GM19025 (cell line): ENCODE measurements around the gene RAPSN.

Source experiments
- ATAC-seq: cut with Tn5 transposase; IDR thresholded peaks from one replicate; pipeline ENCODE4 v1.9.1; 2021; ENCODE audit warnings: mild to moderate bottlenecking, low read depth, moderate library complexity; ENCODE audit not compliant: unreplicated experiment

The RAPSN gene

DNA sequence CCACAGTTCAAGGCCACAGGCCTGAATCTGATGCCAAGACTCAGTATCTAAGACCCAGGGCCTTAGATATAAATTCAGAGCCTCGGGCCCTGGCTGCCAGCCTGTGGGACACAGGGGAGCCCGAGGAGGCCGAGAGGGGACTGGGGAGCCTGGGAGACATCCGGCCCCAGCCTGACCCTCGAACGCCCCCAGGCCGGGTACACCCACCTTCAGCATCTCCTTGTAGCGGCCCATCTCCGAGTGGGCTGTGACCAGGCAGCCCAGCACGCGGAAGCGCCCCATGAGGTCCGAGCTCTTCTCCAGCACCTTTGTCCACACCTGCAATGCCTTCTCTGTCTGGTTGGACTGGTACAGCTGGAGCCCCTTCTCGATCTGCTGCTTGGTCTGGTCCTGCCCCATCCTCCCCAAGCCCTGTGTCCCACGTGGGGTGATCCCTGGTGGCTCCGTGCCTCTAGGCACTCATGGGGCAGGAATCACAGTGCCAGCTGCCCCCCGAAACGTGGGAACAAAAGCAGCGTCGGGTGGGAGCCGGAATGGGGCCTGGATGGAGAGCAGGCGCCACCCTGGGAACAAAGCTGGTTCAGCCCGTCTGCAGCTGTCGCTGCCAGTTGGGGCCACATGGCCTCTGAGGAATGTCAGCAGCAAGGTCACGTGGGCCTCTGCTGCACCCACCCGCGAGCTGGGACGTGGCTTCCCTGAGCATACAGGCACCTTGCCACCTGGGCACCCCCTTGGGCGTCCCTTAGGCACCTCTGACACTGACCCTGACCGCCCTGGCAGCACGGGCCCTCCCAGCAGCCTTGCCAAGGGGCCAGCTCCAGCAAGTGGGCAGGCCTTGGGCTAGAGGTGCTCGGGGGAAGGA is at the start of gene RAPSN:
RAPSN (minus strand) TSS at position 571 of the 862 bp plus-strand sequence; CDS start at position 399, 172 bp downstream.
- no peak for ATAC-seq

DNA sequence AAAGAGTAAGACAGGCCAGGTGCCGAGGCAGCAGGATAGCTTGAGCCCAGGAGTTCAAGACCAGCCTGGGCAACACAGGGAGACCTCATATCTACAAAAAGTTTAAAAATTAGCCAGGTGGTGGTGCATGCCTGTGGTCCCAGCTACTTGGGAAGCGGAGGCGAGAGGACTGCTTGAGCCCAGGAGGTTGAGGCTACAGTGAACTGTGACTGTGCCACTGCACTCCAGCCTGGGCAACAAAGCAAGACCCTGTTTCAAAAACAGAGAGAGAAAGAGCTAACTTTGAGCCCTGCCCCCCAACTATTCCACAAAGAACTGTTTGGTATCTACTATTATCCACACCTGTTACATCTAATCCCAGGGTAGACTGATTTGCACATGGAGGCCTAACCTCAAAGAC is 49.2 kb upstream of the RAPSN start:
- no peak for ATAC-seq

DNA sequence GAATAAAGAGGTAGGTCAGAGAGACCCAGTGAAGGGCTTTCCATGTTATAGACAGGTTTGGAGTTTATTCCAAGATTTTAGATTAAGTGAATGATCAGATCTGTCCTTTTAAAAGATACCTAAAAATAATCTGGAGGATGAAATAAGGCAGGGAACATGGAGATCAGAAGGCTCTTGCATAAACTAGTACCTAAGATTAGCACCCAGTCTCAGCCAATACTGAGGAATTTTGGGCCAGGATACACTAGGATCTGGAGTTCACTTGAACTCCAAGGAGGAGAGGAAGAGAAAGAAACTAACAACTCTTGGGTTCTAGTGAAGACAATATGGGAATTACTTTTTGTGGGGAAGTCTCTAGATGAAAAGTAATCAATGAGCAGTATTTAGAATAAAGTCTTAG is 47.9 kb upstream of the RAPSN start:
- ATAC-seq: no peak

DNA sequence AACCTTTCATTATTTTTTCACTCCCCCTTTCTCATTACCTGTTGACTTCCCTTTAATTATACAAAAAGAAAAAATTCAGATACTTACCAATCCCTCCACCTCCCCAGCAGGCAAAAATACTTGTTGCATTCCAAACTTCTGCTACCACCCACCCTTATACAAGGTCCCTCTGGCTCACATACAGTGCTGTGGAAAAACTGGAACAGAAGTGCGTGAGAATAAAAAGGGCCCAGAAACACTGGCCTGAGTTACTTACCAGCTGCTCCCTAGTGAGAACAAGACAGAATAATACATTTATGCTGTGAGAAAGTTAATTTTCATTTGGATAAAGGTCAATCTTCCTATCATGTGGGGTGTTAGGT is 46.9 kb upstream of the RAPSN start:
- no peak for ATAC-seq

DNA sequence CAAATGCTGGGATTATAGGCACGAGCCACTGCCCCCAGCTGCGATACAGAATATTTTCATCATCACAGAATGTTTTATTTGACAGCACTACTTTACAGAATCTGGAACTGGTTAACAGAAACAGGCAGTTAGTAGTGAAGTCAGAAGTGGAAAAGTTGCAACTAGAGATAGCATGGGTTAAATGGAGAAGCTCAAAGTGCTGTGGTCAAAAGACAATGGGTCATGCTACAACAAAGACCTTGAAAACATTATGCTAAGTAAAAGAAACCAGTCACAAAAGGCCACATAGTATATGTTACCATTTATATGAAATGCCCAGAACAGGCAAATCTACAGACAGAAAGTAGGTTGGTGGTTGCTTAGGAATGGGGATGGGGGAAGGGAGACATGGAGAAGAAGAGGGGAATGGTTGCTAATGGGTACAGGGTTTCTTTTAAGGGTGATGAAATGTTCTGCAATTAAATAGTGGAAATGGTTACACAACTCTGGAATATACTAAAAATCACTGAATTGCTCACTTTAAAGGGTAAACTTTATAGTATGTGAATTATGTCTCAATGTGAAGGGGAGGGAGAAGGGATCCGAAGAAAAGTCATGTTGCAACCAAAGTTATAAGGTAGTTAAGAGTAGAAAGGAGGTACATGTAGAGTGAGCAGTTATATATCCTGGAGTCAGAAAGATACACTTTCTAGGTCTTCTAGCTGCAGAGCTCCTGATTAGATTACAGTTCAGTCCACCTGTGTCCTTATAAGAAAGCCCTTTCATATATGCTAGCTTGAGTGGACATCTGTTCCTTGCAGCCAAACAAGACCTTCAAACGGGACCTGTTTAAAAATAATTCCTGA is 46.3 kb upstream of the RAPSN start:
- ATAC-seq: no peak

DNA sequence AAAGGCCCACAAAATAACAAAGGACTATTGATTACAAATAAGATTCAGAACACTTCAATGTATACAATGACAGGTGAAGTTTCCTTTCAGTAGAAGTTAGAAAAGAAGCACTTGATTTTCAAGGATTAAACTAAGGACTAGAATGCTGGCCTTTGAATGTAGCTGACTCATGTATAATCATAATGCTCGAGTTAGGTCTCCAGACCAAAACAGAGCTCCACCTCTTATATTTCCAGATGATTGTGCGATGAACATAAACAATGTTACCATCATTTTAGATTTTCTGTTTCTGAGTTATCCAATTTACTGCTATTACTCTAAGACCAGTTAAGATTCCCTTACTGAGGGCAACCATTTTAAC is 40.4 kb upstream of the RAPSN start:
- no peak for ATAC-seq

DNA sequence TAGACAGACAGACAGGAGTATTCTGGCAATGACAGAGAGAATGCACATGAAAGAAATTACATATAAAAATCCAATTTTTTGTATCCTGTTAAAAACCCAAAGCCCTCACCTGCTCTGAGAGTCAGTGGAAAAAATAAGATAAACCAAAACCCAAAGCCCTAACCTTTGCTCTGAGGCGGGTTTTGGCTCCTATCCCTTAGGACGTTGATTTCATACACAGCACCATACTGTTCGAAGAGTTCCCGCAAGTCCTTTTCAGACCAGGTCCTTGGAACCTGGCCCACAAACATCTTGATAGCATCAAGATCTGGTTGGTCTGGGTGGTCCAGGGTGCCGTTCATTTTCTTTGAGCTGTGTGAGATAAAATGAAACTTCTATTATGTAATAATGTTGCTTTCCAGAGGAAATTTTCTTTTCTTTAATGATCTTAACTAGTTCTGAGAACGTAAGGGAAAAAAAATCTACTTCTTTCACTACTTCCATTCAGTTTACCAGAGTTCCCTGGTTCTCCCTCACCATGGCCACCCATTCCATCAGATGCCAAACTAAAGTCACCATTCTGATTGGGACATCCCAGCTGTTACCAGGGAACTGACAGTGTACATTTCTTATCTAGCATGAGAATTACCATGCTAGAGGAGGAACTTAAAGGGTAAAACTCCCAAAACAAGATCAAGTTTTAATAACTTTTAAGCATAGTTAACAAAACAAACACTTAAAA is 39.9 kb upstream of the RAPSN start:
- ATAC-seq: no peak

DNA sequence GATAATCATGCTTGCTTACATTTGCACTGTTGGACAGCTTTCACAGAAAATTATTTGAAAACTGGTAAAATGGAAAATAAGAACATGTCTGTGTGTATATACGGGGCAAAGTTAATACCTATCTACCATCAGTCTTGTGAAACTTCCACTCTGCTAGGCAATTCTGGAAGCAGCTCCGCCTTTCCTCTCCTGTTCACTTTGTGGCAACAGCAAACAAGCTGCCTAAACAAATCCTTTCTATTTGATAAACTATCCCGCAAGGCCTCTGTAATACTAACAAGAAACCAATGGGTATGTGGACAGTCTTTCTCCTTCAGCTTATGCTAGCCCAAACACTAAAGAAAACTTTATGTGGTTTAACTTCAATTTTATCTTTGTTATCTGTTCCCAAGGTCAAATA is 39.2 kb upstream of the RAPSN start:
- ATAC-seq: no peak

DNA sequence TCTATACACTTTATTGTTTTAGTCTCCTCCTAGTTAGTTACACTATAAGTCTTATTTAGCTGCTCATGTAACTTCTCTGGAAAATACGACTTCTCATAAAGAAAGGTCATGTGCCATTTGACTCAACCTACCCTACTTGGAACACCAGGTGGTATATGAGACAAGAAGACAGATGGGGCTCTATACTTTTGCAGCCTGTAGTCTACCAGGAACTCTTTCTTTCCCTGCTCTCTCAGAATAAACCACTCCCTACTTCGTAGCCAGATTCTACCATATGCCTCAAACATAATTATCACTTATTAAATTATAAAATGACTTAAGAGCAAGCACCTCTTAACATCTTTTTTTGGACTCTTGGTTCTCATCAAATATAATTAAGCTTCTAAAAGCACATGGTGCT is 38.5 kb upstream of the RAPSN start:
- no peak for ATAC-seq

DNA sequence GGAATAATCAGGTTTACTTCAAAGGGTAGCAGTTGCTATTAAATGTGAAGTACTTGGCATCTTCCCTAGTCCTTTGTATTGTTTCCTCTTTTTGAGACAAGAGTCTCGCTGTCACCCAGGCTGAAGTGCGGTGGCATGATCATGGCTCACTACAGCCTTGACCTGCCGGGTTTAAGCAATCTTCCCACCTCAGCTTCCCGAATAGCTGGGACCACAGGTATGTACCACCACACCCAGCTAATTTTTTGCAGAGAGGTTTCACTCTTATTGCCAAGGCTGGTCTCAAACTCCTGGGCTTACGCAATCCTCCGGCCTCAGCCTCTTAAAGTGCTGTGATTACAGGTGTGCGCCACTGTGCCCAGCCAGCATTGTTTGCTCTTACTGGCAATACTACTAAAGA is 36.2 kb upstream of the RAPSN start:
- no peak for ATAC-seq

DNA sequence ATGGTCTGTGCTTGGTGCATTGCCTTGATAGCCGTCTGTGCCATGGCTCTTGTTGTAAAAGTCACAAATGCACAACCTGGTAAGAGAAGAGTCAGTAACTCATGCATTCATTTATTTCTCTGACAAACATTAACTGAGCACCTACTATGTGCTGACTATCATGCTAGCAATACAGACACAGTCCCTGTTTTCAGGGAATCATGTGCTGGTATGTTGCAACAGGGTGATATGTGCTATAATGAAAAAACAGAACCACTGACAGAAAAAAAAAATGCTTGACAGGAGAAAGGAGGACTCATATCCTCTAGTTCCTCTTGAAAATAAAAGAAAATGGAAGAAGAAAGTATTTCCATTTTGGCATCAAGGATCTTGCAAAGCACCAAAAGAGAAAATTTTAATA is 34.5 kb upstream of the RAPSN start:
- no peak for ATAC-seq

DNA sequence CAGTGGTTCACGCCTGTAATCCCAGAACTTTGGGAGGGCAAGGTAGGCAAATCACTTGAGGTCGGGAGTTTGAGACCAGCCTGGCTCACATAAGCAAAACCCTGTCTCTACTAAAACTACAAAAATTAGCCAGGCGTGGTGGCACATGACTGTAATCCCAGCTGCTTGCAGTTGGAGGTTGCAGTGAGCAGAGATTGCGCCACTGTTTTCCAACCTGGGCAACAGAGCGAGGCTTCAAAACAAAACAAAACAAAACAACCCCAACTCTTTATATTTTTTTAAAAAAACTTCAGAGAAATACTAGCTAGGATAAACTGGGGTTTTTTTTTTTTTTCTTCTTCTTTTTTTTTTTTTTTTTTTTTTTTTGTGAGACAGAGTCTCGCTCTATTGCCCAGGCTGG is 31.8 kb upstream of the RAPSN start:
- no peak for ATAC-seq

DNA sequence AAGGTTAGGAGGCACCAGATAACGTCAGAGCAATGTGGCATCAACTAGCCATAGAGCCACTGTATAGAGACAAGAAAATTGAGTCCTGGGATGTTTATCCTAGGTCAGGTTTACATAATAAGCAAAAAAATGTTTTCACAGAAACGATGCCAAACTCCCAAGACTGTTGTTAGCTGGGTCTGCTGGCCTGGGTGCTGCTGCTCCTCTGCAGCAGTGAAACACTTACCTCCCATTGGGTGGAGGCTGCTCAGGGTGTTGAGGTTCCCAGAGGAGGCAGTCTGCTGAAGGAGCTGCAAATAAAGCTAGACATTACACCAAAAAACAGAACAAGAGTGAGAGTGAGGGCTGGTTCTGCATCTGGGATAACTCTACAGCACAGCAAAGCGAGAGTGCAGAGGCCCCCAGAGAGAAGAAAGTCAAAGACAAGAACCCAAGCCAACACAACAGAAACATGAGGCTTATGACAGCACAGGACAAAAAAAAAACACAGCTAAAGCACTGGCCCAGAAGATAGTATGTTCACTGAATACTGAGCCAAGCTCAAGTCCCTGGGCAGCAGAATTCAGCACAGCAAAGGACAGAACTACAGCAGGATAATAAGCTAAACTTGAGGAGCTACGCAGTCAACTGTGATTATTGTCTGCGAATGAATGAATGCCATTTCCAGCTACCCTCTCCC is 29.9 kb upstream of the RAPSN start:
- ATAC-seq: no peak

DNA sequence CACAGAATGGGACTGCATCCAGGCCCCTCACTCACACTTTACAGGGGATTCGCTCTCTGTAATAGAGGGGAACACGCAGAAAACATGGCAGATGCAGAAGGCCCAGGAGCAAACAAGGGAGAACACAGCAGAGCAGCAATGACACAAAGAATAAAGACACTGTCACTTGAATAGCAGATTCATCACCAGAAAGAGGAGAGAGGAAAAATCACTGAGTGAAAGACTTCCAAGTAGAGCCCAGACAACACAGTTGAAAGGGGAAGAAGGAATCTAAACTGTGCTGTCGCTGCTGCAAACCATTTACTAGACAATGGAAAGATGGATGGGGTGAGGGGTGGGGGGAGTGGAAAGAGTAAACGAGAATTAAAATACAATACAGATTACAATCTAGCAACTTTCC is 28.8 kb upstream of the RAPSN start:
- ATAC-seq: no peak

DNA sequence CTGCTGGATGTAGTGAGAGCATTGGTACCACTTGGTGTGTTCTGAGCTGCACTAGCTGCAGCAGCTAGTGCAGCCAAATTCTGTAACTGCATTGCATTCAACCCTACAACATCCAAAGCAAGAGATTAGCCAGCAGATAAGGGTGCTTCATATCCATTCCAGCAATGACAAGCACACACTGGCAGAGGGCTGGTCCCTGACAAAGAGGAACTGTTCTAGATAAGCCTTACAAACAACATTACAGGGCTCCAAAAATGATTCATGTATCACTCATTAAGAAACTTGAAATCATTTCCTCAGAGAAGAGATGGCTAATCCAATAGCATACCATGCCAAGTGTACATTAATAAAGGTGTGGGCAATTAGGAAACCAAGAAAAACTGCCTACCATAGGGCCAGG is 28.4 kb upstream of the RAPSN start:
- ATAC-seq: no peak

DNA sequence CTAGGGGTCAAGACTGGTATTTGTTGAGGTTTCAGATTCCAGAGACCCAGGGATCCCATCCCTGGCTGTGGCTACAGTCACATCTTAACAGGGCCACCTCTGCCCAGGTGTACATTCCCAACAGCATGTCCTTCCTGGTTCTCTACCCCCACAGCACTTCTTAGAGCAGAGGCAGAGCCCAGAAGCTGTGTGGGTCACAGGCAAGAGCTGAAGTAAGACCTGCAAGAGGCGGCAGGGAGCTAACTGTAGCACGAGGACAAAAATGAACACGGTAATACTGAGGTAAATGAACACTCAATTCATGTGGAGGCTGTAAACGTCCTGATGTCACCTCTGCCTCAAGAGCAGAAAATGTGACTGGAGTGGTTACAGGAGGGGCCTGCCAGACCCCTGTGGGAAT is 21.7 kb upstream of the RAPSN start:
- ATAC-seq: no peak

DNA sequence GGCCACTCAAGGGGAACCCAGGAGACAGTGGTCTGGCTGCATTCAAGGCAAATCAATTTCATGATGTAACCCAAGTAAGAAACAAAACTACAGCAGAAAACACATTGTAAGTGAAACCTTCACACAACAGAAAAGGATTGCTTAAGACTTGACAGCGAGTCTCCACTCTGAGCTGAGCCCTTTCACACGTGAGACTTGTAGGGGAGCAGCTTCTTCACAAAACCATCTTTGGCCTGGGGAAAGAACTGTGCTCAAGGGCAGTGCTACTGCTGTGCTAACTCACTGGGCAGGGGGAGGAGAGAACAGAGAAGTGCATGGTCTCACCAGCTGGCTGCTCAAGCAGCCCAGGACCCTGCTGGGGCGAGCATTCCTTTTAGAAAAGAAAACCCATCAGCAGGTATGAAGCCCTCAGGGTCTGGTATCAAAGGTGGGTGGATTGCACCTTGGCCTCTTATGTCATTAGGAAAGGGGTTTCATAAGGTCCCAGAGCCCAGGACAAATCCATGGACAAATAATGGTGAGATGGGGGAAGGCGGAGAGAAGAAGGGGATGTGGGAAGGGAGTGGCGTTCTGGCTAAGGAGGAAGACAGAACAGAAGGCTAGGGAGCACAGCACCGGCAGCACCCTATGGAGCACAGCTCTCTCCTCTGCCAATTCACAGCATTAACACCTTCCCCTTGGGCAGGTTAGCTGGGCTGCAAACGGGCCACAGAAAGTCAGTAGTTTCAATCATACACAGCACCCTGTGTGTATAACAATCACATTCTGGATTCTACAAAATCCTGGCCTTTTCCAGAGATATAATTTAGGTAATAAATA is 20.6 kb upstream of the RAPSN start:
- ATAC-seq: no peak

DNA sequence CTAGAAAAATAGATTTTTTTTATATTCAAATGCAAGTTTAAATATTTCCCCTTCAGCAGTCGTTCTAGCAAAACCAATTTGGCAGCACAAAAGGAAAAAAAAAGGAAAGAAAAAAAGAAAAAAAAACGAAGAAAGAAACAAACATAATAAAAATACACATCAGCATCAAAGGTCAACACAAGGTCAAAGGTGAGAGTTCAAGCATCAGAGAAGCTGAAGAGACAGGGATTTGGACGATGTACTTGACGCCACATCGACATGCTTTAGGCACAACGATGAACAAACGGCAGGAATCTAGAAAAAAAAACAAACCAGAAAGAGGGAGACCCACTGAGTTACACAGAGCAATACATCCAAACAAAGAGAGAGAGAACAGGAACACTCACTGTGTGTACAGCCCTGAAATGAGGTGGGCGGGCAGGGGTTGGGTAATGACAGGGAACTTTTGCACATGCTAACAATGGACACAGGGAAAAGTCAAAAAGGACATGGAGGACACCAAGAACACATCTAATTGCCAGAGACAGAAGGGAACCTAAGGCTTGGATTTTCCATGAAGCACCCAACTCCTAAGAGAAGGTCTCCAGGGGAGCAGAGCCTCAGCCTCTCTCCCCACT is 19.8 kb upstream of the RAPSN start:
- no peak for ATAC-seq

DNA sequence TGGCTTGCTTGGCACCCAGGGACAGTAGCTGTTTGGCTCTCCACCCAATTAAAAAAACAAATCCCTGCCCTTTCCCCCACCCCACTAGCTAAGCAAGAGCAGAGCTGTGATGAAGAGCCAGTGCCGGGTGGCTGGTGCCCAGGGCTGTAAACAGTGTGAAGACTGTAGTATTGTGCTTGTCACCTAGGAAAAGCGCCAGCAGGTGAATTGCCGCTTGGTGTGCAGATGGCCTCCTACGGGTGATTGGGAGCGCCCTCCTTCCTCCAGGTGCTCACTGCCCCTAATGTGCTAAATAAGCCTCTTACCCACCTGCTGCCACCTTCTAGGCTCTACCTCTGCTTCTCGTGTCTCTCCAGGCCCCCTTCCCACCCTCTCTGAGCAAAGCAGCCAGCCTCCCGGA is 18.4 kb upstream of the RAPSN start:
- ATAC-seq: no peak
